GM21515 (cell line): ENCODE measurements around the gene NPAS3.

Experiments
- ATAC-seq: cut with Tn5 transposase; IDR thresholded peaks from one replicate; pipeline ENCODE4 v1.9.1; 2021; ENCODE audit not compliant: unreplicated experiment

NPAS3 gene

DNA sequence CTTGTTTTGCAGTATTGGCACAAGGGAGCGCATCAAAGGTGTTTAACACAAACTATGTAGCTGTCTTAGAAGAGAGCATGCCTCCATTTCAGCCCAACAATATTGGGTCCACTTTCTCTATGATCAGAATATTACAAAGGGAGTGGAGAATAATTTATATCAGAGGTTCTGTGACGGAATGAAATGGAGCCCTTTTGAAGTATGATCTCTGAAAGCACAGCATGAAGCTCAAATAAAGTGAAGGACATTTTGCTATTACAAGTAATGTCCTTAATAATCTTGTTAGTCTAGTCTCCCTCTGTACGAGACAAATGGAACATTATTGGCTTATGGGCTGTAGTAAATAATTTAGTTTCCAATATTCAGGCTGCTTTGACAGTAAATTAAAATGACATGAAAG, 302.7 kb downstream of the NPAS3 start:
- no peak for ATAC-seq

DNA sequence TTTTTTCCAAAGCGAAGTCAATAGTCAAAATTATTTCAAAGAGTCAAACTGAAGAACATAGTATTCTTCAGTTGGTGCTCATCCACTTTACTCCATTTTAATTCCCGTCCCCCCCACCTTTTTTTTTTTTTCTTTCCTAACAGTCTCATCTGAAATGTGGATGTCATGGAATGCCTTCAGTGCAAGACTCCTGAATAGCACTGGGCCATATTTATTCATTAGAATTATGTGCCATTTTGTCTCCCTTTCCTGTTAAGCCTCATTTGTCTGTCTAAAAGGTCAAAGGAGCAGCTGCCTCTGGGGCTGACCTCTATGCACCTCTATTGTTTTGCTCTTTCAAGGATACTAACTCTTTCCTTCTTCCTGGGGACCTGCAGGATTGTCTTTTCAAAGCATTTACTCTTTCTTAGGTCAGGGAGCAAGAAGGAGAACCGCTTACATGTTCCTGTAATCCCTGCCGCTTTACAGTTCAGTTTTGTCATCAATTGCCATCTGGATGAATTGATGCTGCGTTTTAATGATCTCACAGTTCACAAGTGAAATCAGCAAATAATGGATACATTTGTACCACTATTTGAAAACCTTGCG, 310.6 kb downstream of the NPAS3 start:
- ATAC-seq = no peak

DNA sequence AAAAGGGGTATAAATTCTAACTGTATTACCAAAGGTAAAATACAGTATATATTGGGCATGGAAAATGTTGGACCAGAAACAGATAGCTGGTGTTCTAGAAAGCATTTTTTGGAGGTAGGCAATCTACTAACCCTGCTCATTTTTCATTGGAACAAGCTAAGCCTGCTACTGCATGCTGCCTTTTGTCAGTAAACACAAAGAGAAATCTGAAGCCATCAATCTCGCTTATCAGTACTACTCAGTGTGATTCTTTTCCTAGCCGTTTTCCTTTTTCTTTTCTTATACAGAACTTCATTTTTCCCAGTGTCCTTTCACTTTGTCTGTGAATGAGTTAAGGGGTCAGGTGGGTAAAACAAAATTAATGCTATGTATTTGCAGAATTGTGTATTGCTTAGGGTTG, 312.3 kb downstream of the NPAS3 start:
- ATAC-seq = no peak

DNA sequence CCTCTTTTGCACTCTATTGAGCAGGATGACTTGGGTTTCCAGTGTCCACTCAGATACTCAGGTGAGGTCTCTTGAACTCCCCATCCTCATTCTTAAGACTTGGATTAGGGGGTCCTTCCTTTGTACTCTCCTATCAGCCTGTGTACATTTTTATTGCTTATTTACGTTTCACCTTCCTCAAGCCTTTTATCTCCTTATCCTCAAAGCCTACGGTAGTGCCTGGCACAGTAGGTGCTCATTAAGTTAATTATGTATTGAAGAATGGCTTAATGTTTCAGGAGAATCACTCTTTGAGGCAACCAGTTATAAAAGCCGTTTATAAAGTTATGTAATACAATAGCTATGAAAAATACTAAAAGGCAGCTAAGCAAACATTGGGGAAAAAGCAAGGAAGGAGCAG, 315.7 kb downstream of the NPAS3 start:
- no peak for ATAC-seq

DNA sequence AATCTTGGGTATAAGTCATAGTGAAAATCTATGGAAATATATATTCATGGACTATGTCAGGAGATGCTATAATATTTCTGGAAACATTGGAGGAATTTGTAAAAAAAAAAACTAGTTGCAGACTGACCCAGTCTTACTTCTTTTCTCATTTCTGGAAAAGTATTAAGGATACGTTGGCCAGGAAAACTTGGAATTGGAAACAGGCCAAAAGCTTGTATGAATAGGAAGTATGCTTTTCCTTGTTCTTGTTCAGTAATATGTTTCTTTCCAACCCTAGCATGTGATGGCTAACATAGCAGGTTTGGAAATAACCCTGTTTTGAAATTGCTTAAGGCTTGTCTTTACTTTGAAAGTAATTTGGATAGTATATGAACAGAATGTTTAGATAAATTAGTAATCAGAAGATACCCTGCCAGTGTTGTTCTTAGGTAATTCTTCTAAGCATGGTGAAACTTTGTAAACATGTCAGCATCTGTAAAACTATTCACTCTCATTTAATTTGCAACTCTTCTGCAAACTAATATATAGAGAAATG, 316.2 kb downstream of the NPAS3 start:
- ATAC-seq = no peak

DNA sequence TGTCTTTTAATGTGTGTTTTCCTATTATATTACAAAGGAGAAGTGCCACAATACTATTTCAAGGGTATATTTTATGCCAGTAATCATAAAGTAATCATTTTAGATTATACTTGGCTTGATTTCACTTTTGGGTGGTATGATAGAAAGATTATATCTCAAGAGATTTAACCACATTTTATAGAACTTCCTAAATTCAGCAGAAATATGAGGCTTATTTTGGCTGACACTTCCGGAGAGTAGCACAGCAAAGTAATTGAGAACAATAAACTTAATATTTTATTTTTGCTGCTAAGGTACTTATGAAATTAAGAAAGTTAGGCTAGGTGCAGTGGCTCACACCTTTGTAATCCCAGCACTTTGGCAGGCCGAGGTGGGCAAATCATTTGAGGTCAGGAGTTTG, 319.1 kb downstream of the NPAS3 start:
- no peak for ATAC-seq

DNA sequence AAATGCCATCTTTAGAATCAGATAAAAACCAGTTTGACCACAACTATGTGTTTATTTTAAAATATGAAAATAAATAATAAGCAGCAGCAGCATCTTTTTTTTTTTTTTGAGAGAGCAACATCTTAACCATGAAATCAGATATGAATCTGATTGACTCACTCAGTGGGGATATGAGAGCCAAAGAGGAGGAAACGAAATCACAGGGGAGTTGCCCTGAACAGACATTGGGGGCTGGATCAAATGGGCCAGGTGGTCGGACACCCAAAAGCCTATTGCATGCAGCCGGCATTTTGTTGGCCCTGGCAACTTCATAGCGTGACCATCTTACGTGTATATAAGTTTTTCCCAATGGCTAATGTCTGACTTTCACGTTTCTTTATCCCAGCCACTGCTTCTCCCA, 321.1 kb downstream of the NPAS3 start:
- ATAC-seq = no peak

DNA sequence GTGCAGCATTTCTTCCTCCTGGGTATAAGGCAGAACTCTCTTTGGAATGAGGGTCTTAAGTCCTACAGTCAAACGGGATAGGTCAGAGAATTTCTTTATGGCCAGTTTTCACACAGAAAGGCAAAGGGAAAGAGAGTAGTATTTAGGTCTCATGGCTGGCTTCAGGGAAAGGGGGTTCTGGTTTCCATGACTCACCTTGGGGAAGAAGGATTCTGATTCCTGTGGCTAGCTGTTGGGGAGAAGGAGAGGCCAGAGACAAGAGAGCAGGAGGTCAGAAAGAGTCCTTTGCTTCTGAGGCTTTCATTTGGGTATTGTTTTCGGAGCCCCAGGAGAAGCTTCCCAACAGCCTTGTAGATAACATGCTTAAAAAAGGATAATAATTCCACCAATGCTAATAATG, 332.5 kb downstream of the NPAS3 start:
- no peak for ATAC-seq

DNA sequence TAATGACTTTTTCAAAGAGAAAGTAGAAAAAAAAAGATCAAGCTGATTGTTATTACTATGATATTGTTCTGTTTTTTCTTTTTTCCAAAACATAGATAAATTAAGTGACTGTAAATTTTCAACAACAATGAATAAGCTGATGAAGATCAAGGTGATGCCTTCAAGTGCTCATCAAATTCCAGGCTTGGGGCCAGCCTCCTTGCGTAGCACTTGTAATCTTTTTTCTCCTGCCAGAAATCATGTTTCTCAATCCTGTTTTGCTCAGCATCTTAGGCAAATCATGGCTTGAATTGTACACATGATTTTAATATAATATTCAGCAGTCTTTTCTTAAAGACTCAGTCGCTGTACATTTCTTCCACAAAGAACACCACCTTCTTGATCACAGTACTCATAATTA, 333.2 kb downstream of the NPAS3 start:
- no peak for ATAC-seq

DNA sequence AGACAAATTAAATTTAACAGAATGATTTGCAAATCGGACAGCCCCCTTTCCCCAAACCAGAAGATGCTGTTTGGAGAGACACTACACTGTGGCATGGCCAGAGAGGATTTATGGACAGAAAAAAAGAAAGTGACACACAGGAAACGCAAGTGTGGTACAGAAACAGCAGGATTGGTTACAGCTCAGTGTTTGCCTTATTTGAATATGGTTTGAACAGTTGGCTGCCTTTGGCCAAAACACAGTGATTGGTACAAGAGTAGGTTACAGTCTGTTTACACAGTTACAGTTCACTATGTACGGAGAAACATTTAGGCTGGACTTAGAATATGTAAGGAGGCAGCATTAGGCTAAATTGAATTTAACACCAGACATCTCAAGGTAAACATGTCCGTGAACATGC, 335.3 kb downstream of the NPAS3 start:
- ATAC-seq = no peak

DNA sequence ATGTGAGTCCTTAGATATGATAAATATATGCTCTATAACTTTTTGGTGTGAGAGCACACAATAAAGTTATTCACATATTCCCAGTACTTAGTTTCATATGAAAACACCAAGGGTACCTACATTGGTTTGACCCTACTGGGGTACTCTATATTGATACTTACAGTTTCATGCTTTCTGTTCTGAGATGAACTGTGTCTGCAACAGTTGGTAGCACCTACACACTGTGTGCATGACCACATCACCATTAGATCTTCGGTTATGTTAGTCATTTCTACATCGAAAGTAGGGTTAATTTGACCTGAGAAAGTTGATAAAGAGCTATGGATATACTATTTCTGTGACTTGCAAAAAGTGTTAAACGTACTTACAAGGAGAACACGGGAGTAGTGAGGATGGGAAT, 337.2 kb downstream of the NPAS3 start:
- ATAC-seq = no peak

DNA sequence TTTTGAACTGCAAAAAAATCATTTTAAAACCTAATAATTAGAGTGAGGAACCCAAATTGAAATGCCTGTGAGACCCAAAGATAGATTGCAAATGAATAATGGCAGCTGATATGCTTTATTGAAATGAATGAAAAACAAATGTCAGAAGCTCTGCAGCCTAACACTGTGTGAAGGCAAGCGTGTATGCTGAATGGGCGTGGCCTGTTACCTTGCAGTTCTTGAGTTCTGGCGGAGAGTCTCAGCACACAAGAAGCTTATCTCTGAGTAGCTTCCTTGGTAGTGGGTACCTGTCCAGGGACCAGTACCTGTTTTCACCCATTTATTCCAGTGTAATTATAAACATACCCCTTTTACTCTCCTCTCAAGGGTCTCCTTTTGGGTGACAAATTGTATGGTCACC, 341.2 kb downstream of the NPAS3 start:
- ATAC-seq = no peak

DNA sequence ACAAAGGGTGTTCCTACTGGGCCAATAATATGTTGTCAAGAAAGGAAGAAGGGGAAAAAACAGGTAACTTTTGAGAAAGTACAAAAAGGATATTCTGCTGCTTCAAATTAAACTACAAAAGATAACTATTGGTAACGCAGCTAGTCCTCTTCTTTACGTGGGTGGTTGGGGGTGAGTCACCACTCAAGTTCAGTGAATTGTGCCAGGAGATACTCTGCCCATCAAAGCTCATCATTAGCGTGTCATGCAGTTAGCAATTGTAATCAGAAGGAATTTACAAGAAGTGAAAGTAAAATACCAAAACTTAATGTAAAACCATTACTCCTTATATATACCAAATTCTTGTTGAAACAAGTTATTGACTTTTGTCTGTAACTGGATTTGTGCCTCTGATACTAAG, 342.0 kb downstream of the NPAS3 start:
- ATAC-seq = no peak

DNA sequence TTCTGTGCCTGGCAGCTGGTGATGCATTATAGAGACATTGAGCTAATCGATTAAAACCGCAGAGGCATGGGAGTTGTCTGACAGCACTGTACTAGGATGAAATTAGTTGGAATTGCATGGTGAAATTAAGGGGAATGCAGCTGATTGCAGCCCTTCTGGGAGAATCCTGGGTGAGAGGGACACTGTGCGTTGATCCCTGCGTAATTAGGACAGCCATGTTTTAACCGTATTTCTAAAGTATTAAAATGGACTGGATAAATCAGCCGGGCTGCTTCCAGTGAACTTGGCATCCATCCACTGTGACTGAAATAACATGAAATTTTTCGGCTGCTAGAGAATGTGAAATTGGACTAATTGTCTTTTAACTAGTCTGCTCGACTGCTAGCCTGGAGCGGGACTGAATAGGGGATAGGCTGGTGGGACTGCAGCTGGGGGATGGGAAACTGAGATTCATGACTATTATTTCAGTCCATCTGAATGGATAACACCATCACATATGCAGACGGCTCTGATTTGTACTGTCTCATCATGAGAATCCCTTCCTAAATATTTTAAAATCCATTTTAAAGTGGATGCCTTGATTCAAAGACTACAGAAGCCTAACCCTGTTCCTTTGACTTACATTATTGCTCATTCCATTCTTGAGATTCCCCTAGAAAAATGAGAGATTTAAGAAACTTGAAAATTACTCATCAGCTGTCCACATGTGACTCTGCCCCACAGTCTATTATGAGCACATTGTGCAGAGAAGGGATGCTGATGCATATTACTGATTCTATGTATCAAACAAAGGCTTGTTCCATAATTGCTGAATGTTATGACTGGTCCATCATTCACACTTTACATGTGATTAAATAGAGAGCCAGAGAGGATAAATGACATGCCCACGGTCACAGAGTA, 343.9 kb downstream of the NPAS3 start:
- no peak for ATAC-seq

DNA sequence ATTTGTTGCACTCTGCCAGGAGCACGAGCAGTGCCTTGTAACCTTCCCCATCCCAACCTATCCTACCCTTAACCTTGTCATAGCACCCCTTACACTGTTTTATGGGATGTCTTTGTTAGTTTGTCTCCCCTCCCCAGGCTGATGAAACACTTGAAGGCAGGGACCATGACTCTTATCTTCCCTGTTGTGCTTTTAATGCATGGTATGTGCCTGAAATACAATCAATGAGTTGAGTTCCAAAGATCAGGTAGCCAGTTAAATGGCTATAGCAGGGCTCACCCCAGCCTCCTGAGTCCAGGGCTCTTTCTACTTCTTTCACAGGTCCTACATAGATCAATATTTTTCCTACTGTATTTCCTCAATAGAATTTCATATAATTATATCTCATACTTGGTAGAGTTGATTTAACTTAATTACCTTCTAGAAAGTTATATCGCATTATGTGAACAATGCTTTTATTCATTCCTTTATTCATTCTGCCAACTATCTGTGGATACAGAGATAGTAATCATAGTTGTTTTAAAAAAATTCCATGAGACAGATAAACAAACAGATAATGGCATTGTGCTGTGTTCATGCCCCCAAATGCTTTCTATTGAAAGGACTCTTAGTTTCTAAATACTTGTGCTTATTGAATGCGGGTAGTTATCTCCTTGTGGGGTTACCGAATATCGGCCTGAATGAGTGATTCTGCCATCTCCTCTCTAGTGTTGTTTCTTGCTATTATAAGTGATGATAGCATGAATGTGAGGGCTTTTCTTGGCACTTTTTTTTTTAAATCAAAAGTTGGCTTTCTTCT, 347.4 kb downstream of the NPAS3 start:
- no peak for ATAC-seq

DNA sequence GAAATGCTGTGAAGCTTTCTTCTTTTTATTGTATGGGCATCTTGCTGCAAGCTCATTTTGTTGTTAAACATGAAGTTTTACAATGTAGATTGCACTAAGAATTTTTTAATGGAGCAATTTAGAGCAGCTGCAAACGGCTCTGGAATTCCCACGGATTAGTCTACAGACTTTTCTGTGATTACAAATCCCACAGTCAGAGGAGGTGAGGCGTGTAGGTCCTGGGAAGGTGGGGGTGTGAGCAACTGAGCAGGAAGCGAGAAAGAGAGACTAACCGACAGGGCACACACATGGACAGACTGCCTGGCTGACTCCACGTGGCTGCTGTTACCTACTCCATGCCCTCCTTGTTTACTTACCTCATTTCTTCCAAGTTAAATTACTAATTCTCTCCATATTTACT, 348.5 kb downstream of the NPAS3 start:
- ATAC-seq = no peak

DNA sequence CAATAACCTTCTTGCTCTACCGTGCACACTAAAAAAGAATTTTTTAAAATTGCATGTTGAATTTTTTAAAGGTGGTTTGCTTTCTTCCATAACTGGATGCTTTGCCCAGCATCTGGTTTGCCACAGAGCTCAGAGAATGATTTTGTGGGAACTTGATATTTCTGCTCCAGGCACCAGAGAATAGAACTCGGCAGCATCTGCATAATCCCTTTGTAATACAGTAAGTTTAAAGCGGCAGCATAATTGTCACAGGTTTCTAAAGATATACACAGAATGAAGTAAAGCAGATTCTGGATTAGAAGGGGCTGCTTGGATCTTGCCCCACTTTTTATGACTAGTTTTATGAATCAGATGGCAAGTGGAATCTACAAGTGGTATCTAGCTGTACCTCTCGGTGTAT, 352.0 kb downstream of the NPAS3 start:
- ATAC-seq = no peak

DNA sequence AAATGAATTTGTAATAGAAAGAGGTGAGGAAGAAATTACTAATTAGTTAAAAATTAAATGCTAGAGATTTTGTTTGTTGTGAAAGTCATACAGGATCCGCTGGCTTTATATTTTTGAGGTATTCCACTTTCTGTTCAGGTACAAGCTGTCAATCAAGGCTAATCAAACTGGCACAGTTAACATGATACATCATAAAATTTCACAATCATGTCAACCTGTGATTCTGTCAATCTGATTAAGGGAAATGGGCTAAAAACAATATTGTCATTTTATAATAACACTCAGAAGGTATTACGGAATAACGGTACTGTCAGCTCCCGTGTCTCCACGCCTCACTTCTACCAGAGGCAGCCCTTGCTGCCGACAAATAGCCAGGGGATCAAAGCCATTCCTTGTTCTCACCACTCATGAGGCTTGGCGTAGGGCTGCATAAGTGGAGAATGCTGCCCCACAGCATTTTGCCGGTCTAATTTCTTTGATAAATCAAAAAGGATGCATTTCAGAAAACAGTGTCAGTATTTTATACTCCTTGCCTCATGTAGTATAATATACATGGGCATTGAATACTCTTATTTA, 352.9 kb downstream of the NPAS3 start:
- no peak for ATAC-seq

DNA sequence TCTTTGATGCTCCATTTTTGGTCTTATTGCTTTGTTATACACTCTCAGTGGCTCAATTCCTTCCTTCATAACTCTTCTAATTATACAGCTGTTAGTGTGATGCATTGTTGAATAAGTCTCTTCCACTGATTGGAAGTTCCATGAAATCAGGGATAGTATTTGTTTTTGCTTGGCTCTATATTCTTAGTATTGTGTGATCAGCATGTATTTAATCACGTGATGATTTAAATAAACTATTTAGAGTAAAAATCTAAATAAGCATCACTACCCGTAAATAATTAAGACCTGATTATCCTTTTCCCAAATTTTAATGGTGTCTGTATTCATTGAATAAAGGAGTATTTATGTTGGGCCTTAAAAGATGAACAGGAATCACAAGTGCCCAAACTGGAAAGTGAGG, 355.7 kb downstream of the NPAS3 start:
- no peak for ATAC-seq

DNA sequence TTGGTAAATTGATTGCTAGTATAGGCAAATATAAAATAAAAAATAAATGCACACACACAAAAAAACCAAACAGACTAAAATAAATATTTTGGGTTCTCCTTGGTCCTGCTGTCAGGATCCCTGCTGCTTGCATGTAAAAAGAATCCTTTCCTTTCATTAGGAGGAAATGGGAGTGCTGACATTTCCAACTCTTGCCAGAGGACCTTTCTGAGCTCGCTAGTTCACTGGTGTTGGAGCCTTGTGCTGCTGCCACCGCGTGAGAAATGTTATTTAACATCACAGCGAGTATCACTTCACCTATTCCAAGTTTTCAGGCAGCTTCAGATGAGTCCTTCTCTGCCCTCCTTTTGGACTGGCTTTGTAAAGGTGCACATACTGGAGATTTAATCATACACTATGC, 358.9 kb downstream of the NPAS3 start:
- no peak for ATAC-seq

DNA sequence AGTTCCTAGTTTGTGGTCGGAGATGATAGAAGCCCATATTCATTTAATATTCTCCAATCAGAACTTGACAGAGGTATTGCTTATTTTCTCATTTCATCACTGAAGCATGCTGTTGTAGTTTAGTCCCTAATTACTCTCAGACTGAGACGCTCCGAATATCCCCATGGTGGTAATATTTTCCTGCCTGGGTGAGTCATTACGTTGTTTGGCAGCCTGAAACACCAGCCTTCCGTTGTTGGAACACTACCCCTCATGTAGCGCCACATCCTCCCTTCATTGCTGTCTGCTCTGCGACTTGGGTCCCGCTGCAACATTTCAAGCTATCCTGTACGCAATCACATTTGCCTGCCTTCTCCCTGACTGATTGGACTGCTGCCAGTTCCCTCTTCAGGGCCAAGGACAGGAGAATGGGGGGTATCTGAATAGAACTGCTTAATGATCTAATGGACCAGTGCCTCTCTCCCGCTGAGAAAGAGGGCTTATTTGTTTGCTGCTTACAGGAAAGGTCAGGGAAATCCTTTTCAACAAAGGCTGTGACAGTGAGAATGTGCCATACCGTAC, 369.1 kb downstream of the NPAS3 start:
- ATAC-seq = no peak
